Hematopoietic multipotent progenitor cell treated with erythropoietin and hydrocortisone succinate and interleukin-3 and kit ligand, for 6 days (in vitro differentiated cells): ENCODE measurements around the gene PCDH9.
"Not testable (repeated sequence)": the region's sequence is repeated elsewhere in the genome, so short reads cannot be mapped to it uniquely, and the experiment has no call there.

ENCODE experiments used
- DNase-seq: peaks from one replicate; pipeline ENCODE4 v3.0.0-alpha.2; 2015

PCDH9 gene

GRCh38 chr13:66886264-66886663, 343.9 kb downstream of the PCDH9 start:
- no peak for DNase-seq

- not testable (repeated sequence) for DNase-seq
Observed at GRCh38 chr13:66881170-66881569, 349.0 kb downstream of the PCDH9 start.

- DNase-seq = no peak
Observed at GRCh38 chr13:66879988-66880387, 350.1 kb downstream of the PCDH9 start.

- no peak for DNase-seq
Observed at GRCh38 chr13:66875264-66875663, 354.9 kb downstream of the PCDH9 start.

- DNase-seq = no peak
Observed at GRCh38 chr13:66864627-66865026, 365.5 kb downstream of the PCDH9 start.

- no peak for DNase-seq
Observed at GRCh38 chr13:66860878-66861417, 369.2 kb downstream of the PCDH9 start.

GRCh38 chr13:66859934-66860877, 369.9 kb downstream of the PCDH9 start:
- no peak for DNase-seq

- no peak for DNase-seq
Observed at GRCh38 chr13:66859078-66859477, 371.1 kb downstream of the PCDH9 start.

- DNase-seq = no peak
Observed at GRCh38 chr13:66858163-66858562, 372.0 kb downstream of the PCDH9 start.

- no peak for DNase-seq
Observed at GRCh38 chr13:66855131-66855530, 375.0 kb downstream of the PCDH9 start.

- no peak for DNase-seq
Observed at GRCh38 chr13:66853564-66853963, 376.6 kb downstream of the PCDH9 start.

- DNase-seq = no peak
Observed at GRCh38 chr13:66849706-66850105, 380.4 kb downstream of the PCDH9 start.

GRCh38 chr13:66847541-66847940, 382.6 kb downstream of the PCDH9 start:
- DNase-seq = no peak

- no peak for DNase-seq
Observed at GRCh38 chr13:66845393-66845792, 384.7 kb downstream of the PCDH9 start.

- no peak for DNase-seq
Observed at GRCh38 chr13:66844933-66845332, 385.2 kb downstream of the PCDH9 start.

- no peak for DNase-seq
Observed at GRCh38 chr13:66842766-66843165, 387.4 kb downstream of the PCDH9 start.

GRCh38 chr13:66840621-66841020, 389.5 kb downstream of the PCDH9 start:
- DNase-seq = no peak

GRCh38 chr13:66837246-66837645, 392.9 kb downstream of the PCDH9 start:
- DNase-seq = no peak

GRCh38 chr13:66835040-66835628, 395.0 kb downstream of the PCDH9 start:
- DNase-seq = no peak

GRCh38 chr13:66830940-66831716, 399.0 kb downstream of the PCDH9 start:
- no peak for DNase-seq

- no peak for DNase-seq
Observed at GRCh38 chr13:66829803-66830202, 400.3 kb downstream of the PCDH9 start.

- DNase-seq = no peak
Observed at GRCh38 chr13:66826398-66826797, 403.7 kb downstream of the PCDH9 start.

- DNase-seq = no peak
Observed at GRCh38 chr13:66821551-66821950, 408.6 kb downstream of the PCDH9 start.
